Astrocyte of the spinal cord (primary cell): ENCODE data around the gene CDC73.
"Not testable (repeated sequence)": the region's sequence is repeated elsewhere in the genome, so short reads cannot be mapped to it uniquely, and the experiment has no call there.

Experiments used
- DNase-seq: peaks from one replicate; pipeline ENCODE4 v3.0.0; 2011; ENCODE audit warnings: low read depth, low spot score
- H3K4me3 ChIP-seq: 2 replicates; pipeline ENCODE4 v1.5.1; 2011; ENCODE audit warnings: low read depth, mild to moderate bottlenecking, low read length, moderate library complexity
- in situ Hi-C: cut with HindIII; loops from 2 replicates; pipeline ENCODE4 v1.10.0; 2017; ENCODE audit warnings: low sequenced_read_pairs
- TF ChIP-seq, protein P1 (sequence below): IDR thresholded peaks from 2 replicates; pipeline ENCODE4 v1.5.1; 2012; ENCODE audit warnings: low read depth, mild to moderate bottlenecking, low read length, inconsistent platforms

Gene CDC73

DNA sequence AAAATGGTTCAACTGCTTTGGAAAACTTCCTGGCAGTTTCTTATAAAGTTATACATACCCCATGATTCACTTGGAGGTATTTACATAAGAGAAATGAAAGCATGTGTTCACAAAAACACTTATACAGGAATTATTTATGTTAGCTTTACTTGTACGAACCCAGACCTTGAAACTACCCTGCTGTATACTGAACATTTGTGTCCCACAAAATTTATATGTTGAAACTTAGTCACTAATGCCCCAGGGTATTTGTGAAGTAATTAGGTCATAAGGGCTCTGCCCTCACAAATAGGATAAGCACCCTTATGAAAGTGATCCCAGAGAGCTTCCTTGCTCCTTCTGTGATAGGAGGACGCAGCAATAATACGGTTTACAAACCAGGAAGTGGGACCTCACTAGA, 107.3 kb downstream of the CDC73 start:
- TF ChIP-seq, protein P1, sequence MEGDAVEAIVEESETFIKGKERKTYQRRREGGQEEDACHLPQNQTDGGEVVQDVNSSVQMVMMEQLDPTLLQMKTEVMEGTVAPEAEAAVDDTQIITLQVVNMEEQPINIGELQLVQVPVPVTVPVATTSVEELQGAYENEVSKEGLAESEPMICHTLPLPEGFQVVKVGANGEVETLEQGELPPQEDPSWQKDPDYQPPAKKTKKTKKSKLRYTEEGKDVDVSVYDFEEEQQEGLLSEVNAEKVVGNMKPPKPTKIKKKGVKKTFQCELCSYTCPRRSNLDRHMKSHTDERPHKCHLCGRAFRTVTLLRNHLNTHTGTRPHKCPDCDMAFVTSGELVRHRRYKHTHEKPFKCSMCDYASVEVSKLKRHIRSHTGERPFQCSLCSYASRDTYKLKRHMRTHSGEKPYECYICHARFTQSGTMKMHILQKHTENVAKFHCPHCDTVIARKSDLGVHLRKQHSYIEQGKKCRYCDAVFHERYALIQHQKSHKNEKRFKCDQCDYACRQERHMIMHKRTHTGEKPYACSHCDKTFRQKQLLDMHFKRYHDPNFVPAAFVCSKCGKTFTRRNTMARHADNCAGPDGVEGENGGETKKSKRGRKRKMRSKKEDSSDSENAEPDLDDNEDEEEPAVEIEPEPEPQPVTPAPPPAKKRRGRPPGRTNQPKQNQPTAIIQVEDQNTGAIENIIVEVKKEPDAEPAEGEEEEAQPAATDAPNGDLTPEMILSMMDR, result no peak
- no peak overlapping the region for H3K4me3 ChIP-seq
- DNase-seq, result peak; percentile 22
- in situ Hi-C loops, result no loop called here

DNA sequence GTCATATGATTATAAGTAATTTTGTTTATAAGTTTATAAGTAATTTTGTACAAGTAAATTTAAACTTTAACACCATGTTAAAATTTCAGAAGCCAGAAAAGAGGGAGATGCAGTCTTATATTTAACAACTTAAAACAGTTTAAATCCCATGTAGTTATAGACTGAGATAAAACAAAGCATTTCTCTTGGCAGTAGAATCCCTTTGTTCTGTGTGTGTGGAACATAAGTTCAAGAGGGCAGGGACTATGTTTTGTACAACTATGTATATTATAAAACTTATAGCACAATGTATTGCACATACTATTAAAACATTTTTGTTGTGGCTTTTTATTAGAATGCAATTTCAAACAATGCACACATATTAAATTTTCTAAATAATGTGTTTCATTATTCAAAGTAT, 109.3 kb downstream of the CDC73 start:
- DNase-seq, in situ Hi-C loops, H3K4me3 ChIP-seq: not testable (repeated sequence)

DNA sequence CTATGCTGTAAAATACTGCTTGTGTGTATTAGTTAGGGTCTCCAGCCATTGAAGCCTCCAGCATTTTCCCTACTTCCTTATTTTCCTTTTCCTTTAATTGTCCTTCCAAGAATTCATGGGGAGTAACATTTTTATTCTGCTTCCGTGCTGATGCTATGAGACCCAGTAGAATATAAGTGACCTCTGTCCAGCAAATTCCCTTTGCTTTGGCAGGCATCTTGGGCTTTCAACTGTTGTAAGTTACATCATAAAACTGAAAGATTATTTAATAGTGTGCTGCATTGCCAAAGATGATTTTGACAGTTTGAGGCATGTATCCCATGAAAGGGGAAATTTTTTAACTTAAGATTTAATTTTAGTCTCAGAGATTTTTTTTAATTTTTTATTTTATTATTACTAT, 112.7 kb downstream of the CDC73 start:
- in situ Hi-C loops, result no loop called here
- DNase-seq, result no peak
- TF ChIP-seq, protein P1, result no peak
- no peak overlapping the region for H3K4me3 ChIP-seq

DNA sequence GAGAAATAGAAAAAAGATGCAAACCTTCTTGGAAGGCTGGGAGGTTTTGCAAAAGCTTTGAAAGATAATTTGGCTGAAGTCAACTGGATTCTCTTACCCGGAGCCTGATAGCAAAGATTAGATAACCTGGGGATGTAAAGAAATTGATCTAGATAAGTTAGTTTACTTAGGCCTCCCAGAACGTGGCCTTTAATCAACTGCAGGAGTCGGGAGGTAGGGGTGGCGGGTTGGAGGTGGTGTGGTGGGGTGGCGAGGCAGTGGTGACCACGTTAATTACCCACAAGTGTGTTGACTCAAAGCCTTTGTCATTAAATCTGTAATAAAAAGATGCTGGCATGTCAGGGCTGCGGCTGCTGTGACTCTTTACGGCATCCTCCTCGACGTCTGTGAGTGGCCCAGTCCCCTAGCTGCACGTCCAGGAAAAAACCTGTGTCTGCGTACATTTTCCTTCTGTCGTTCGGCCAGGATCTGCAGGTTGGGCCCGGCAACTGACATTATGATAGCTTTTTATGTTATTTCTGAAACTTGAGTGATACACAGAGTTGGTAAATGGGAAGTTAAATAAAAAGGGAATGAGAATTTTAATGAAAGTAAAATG, 115.6 kb downstream of the CDC73 start:
- DNase-seq, result no peak
- in situ Hi-C loops, result no loop called here
- no peak overlapping the region for H3K4me3 ChIP-seq
- TF ChIP-seq, protein P1, result no peak

DNA sequence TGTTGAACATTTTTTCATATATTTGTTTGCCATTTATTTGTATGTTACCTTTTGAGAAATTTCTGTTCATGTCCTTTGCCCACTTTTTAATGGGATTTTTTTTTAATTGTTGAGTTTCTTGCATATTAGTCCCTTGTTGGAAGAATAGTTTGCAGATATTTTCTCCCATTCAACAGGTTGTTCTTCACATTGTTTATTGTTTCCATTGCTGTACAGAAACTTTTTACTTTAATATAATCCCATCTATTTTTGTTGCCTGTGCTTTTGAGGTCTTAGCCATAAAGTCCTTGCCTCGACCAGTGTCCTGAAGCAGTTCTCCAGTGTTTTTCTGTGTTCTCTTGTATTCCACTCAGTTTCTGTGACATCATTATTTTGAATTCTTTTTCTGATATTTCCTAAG, 118.8 kb downstream of the CDC73 start:
- TF ChIP-seq, protein P1, result no peak
- DNase-seq, result no peak
- no peak overlapping the region for H3K4me3 ChIP-seq
- in situ Hi-C loops, result no loop called here

DNA sequence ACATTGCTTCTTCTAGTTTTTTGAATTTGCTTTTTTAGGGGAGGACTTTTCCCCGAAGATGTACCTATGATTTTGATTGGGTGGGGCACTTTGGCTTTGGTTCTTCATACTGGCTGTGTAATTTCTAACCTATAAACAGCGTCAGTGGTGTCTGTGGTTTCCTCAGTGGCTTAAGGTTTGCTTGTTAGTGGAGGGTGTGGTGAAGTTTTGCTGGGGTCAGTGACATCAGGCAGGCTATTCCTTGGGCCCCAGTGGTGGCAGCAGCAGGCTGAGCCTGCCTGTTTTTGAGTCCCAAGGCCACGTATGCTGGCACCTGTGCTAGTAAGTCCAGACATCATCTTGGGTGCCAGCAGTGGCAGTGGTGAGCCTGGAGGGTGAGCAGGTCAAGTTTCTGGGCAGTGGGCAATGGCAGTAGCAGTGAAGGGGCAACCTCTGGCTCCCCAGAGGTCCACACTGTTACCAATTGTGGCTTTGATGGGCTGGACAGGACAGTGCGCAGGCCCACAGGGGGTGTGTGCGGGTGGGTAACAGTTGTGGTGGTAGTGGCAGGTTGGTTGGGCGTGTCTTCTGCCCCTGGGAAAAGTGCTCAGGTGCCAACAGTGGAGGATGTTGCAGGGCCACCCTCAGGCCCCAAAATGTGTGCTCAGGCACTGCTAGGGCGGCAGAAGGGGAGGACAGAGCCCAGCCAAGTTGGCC, 119.4 kb downstream of the CDC73 start:
- H3K4me3 ChIP-seq, result no peak overlapping the region
- DNase-seq, result no peak
- TF ChIP-seq, protein P1, result no peak
- in situ Hi-C loops, result no loop called here

DNA sequence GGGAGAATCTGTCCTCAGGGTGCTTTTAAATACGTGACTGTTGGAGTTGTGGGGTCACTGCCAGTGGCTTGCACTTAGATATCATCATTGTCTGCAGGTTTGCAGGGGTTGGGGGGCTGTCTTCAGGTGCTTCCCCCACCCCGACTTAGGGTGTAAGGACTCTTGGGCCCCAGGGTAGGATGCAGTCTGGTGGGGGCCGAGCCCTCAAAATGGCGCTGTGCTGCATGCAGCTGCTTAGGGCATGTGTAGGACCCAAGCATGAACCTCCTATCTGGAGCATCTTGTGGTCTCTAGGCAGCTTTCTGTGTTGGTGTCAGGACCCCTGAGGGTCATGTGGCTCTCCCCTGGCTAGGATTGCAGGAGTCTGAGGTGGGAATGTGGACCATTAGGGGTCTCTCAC, 120.2 kb downstream of the CDC73 start:
- H3K4me3 ChIP-seq, result no peak overlapping the region
- in situ Hi-C loops, result no loop called here
- TF ChIP-seq, protein P1, result no peak
- no peak for DNase-seq
